Upper lobe of right lung (tissue), 1 donor: Measurements from ENCODE around the gene TRAPPC3L. TPM values are rescaled to one million over a fixed set of nuclear protein-coding genes. Genes with fewer than 3 reads are reported as not detected.

Experiments used
- ATAC-seq: fragments of 200-7000 bp; cut with Tn5 transposase; one replicate; pipeline ENCODE4 v1.9.1; 2020; ENCODE audit warnings: mild to moderate bottlenecking, moderate library complexity
- DNase-seq: peaks from one replicate; pipeline ENCODE4 v3.0.0-alpha.2; 2020
- H3K27ac ChIP-seq: fragments of 200-600 bp; one replicate; pipeline ENCODE4 v1.8.0; 2022
- H3K27me3 ChIP-seq: fragments of 200-600 bp; one replicate; pipeline ENCODE4 v1.8.0; 2022; ENCODE audit warnings: mild to moderate bottlenecking
- H3K36me3 ChIP-seq: fragments of 200-600 bp; one replicate; pipeline ENCODE4 v1.8.0; 2022
- H3K4me1 ChIP-seq: fragments of 200-600 bp; one replicate; pipeline ENCODE4 v1.8.0; 2022
- H3K4me3 ChIP-seq: fragments of 200-600 bp; one replicate; pipeline ENCODE4 v1.8.0; 2022; ENCODE audit warnings: mild to moderate bottlenecking
- H3K9me3 ChIP-seq: fragments of 200-600 bp; one replicate; pipeline ENCODE4 v1.8.0; 2022
- CTCF ChIP-seq: fragments of 200-600 bp; IDR thresholded peaks from one replicate; pipeline ENCODE4 v1.8.0; 2022; ENCODE audit warnings: antibody characterized with exemption
- intact Hi-C: fragments of 100-400 bp; cut with DNase I; formaldehyde crosslinking; loops from one replicate; pipeline ENCODE4 v1.11.0; 2022
- total RNA-seq: library from RNA; stranded (reverse); fragmentation: NEBNext Ultra II Directional; extraction: Animal tissue kit (Norgen Biotek cat#: 25700); gene quantifications from one replicate; pipeline ENCODE4 v1.2.1, GENCODE V29; 2021
- donor health status: DM: no; HTN: yes; CAD: no; lungs with severe emphysema.

Gene TRAPPC3L
- total RNA-seq, 1 donor from 2014 or later, result 0.64 TPM

- H3K27ac ChIP-seq, result no peak overlapping the region
- H3K36me3 ChIP-seq, result no peaks in the 10 kb centered on the region
- intact Hi-C loops, result no loop called here
- no peak for TF ChIP-seq CTCF
- peaks cover under 1% of the 10 kb centered on the region for H3K4me1 ChIP-seq
- no peaks in the 10 kb centered on the region for H3K9me3 ChIP-seq
- H3K27me3 ChIP-seq, result no peaks in the 10 kb centered on the region
- ATAC-seq (no peak), DNase-seq (no peak)
- no peak overlapping the region for H3K4me3 ChIP-seq
These were observed 88.6 kb downstream of the TRAPPC3L start for GRCh38 chr6:116456927-116457326.

- peaks cover 9% of the 10 kb centered on the region for H3K4me1 ChIP-seq
- no peaks in the 10 kb centered on the region for H3K27me3 ChIP-seq
These were observed 89.4 kb downstream of the TRAPPC3L start for GRCh38 chr6:116456106-116456505.

GRCh38 chr6:116452531-116452930 lies 93.0 kb downstream of the TRAPPC3L start:
- H3K9me3 ChIP-seq, result no peaks in the 10 kb centered on the region
- ATAC-seq (peak; percentile 28), DNase-seq (no peak)
- H3K27ac ChIP-seq, result no peak overlapping the region
- H3K27me3 ChIP-seq, result no peaks in the 10 kb centered on the region
- no peaks in the 10 kb centered on the region for H3K36me3 ChIP-seq
- intact Hi-C loops, result no loop called here
- no peak for TF ChIP-seq CTCF
- H3K4me3 ChIP-seq, result no peak overlapping the region
- H3K4me1 ChIP-seq, result peaks cover 9% of the 10 kb centered on the region

More at GRCh38 chr6:116456106-116456505, 89.4 kb downstream of the TRAPPC3L start:
- no peak for TF ChIP-seq CTCF
- no peaks in the 10 kb centered on the region for H3K36me3 ChIP-seq
- DNase-seq (no peak), ATAC-seq (no peak)
- no peak overlapping the region for H3K4me3 ChIP-seq
- H3K27ac ChIP-seq, result no peak overlapping the region
- intact Hi-C loops, result no loop called here
- no peaks in the 10 kb centered on the region for H3K9me3 ChIP-seq

- no peaks in the 10 kb centered on the region for H3K36me3 ChIP-seq
- no peak overlapping the region for H3K27ac ChIP-seq
- no peaks in the 10 kb centered on the region for H3K9me3 ChIP-seq
- intact Hi-C loops, result no loop called here
- DNase-seq, result no peak
- no peak for ATAC-seq
- H3K4me1 ChIP-seq, result peaks cover 9% of the 10 kb centered on the region
- no peak for TF ChIP-seq CTCF
- no peaks in the 10 kb centered on the region for H3K27me3 ChIP-seq
- H3K4me3 ChIP-seq, result no peak overlapping the region
These were observed 93.6 kb downstream of the TRAPPC3L start for GRCh38 chr6:116451916-116452315.

GRCh38 chr6:116450769-116451740 lies 94.4 kb downstream of the TRAPPC3L start:
- H3K27ac ChIP-seq, result no peak overlapping the region
- H3K27me3 ChIP-seq, result no peaks in the 10 kb centered on the region
- DNase-seq, result no peak
- no peaks in the 10 kb centered on the region for H3K36me3 ChIP-seq
- no peak overlapping the region for H3K4me3 ChIP-seq
- peaks cover 9% of the 10 kb centered on the region for H3K4me1 ChIP-seq
- no peak for TF ChIP-seq CTCF
- no peaks in the 10 kb centered on the region for H3K9me3 ChIP-seq
- intact Hi-C loops, result no loop called here
- ATAC-seq, result peak; percentile 75
